GM12874 (cell line): ENCODE measurements around the gene MTG1.

Experiments
- CTCF ChIP-seq: IDR thresholded peaks from 2 replicates; pipeline ENCODE4 v1.5.1; 2011; ENCODE audit warnings: low read depth, mild to moderate bottlenecking, control low read depth, low read length, moderate library complexity; ENCODE audit not compliant: insufficient read depth

Gene MTG1

GRCh38 chr10:133411523-133412380 lies 17.8 kb downstream of the MTG1 start:
- no peak for TF ChIP-seq CTCF

GRCh38 chr10:133412381-133412711 lies 18.4 kb downstream of the MTG1 start:
- TF ChIP-seq CTCF, result no peak

GRCh38 chr10:133415752-133416151 lies 21.8 kb downstream of the MTG1 start:
- no peak for TF ChIP-seq CTCF

- TF ChIP-seq CTCF, result no peak
Measured at GRCh38 chr10:133418289-133418993, 24.5 kb downstream of the MTG1 start.

GRCh38 chr10:133419211-133419950 lies 25.4 kb downstream of the MTG1 start:
- TF ChIP-seq CTCF, result no peak

GRCh38 chr10:133420028-133420427 lies 26.1 kb downstream of the MTG1 start:
- no peak for TF ChIP-seq CTCF

GRCh38 chr10:133420579-133420978 lies 26.6 kb downstream of the MTG1 start:
- TF ChIP-seq CTCF, result no peak
